Measurements from ENCODE around the gene OXCT1.
A peak's percentile ranks its signal among the peaks of the same experiment; 100 is the strongest.

The OXCT1 gene

GRCh38 chr5:41869724-41870626 is at the start of gene OXCT1:
Gene OXCT1, minus strand, starts transcription at chr5:41870425. Its CDS starts 67 bp downstream, at chr5:41870358.
- Histone ChIP-seq H3K9me3 (ENCODE audit: control insufficient read depth, insufficient read depth, low read depth, low read length) (no peaks in the 10 kb centered on the region), H3K27ac (ENCODE audit: extremely low read depth, low read depth, low read length) (peak within 1 kb of the TSS; percentile 87), H3K36me3 (ENCODE audit: control insufficient read depth in 2 of 2, insufficient read depth in 1 of 2, low read length in 2 of 2) (no peaks in the 10 kb centered on the region), H3K4me1 (ENCODE audit: control insufficient read depth, insufficient read depth, low read length) (peaks cover 4% of the 10 kb centered on the region), H3K4me3 (ENCODE audit: low read depth, low read length) (peak within 1 kb of the TSS; percentile 84)
- CTCF ChIA-PET, result interaction anchor here (1.3 kb wide), 1 partner anchor 53 kb away, joined by 3 read pairs; no protein-coding TSS in a partner anchor
- POLR2A ChIA-PET, result interaction anchor here (1.0 to 3.5 kb wide), 2 partner anchors 13 to 34 kb away, joined by 4 to 30 read pairs; partner anchors contain the start of gene RIMOC1
- TF ChIP-seq ZNF121 (tag by site-specific recombination; IDR thresholded peaks at IDR 0.05), result peak; percentile 69
- TF ChIP-seq REST (tag by site-specific recombination; IDR thresholded peaks at IDR 0.05), result peak; percentile 18; the same call in 1 of the 2 replicates
- TF ChIP-seq PRDM2 (tag by site-specific recombination; IDR thresholded peaks at IDR 0.05; ENCODE audit: borderline replicate concordance), result 0 out of 2 replicates have a peak, but pooled peaks have one; percentile 39
- TF ChIP-seq CTCF (tag by site-specific recombination; IDR thresholded peaks at IDR 0.05), result no peak; the same call in 1 of the 2 replicates
- TF ChIP-seq ZBTB26 (tag by site-specific recombination; optimal IDR thresholded peaks at IDR 0.05), result peak; percentile 99
- no peak for TF ChIP-seq ZNF311 (tag by site-specific recombination; IDR thresholded peaks at IDR 0.05; ENCODE audit: borderline replicate concordance)
- TF ChIP-seq ZFHX2 (tag by site-specific recombination; conservative IDR thresholded peaks at IDR 0.05), result 0 out of 2 replicates have a peak, but pooled peaks have one; percentile 11
- peak; percentile 64 for TF ChIP-seq ZNF660 (tag by site-specific recombination; IDR thresholded peaks at IDR 0.05)
- peak; percentile 73 for TF ChIP-seq ZNF341 (tag by site-specific recombination; IDR thresholded peaks at IDR 0.05; ENCODE audit: low read depth)
- peak; percentile 41; the same call in 1 of the 2 replicates for TF ChIP-seq ZSCAN23 (tag by site-specific recombination; IDR thresholded peaks at IDR 0.05)
- peak; percentile 17; the same call in 1 of the 2 replicates for TF ChIP-seq ZNF391 (tag by site-specific recombination; IDR thresholded peaks at IDR 0.05; ENCODE audit: borderline replicate concordance, low read depth)
- TF ChIP-seq KLF1 (tag by site-specific recombination; IDR thresholded peaks at IDR 0.05), result peak; percentile 87
- TF ChIP-seq ZNF645 (tag by site-specific recombination; IDR thresholded peaks at IDR 0.05), result no peak
- TF ChIP-seq INSM2 (tag by site-specific recombination; IDR thresholded peaks at IDR 0.05), result no peak; the same call in 1 of the 2 replicates
- 0 out of 2 replicates have a peak, but pooled peaks have one; percentile 2 for TF ChIP-seq ZBTB6 (tag by site-specific recombination; IDR thresholded peaks at IDR 0.05)
- TF ChIP-seq ZBTB20 (tag by site-specific recombination; IDR thresholded peaks at IDR 0.05), result peak; percentile 88
- no peak for TF ChIP-seq ZNF837 (tag by site-specific recombination; IDR thresholded peaks at IDR 0.05)
- TF ChIP-seq KLF9 (tag by site-specific recombination; IDR thresholded peaks at IDR 0.05; ENCODE audit: low read depth), result peak; percentile 76; the same call in 1 of the 2 replicates

Measured in HEK293 (cell line).